Transverse colon (tissue), 3 donors: ENCODE results near the gene NPW.

ENCODE experiments used
- EP300 ChIP-seq: sonication (generic); formaldehyde crosslinking; IDR thresholded peaks from one replicate; pipeline ENCODE4 v1.6.1; 2017; ENCODE audit warnings: antibody characterized with exemption, low read depth
- POLR2A ChIP-seq: fragments of 450-650 bp; IDR thresholded peaks from one replicate; pipeline ENCODE4 v1.6.1; 2016; ENCODE audit warnings: antibody characterized with exemption, mild to moderate bottlenecking, moderate library complexity
- TF ChIP-seq, protein P1 (sequence below), 5 experiments: fragments of 200-600 bp in 3 of 5; fragments of 450-650 bp in 2 of 5; sonication (generic) in 3 of 5; IDR thresholded peaks; 1 replicate in 2 of 5; 2 replicates in 3 of 5; pipeline ENCODE4 v1.5.1; 2016 to 2017; ENCODE audit warnings: antibody characterized with exemption in 5 of 5, inconsistent platforms in 3 of 5, mild to moderate bottlenecking in 2 of 5, moderate library complexity in 1 of 5

DNA sequence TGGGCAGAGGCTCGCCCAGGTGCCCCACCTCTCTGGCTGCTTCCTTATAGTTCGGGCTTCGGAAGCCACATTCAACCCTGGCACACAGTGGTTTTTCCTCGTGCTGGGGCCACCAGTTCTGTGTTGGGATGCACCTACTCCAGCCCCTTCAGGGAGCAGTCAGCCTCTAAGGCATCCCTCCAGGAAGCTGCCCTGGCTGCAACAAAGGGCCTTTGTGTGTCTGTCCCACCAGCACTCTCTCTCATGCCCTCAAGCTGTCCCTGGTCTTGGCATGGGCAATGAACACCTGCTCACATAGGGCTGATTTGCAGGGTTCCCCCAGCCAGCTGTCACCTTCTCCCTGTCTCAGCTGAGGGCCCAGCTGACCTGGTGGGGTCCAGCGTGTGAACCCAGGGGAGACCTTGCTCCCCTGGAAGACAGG lies 37.6 kb upstream of the NPW start:
- TF ChIP-seq, protein P1, sequence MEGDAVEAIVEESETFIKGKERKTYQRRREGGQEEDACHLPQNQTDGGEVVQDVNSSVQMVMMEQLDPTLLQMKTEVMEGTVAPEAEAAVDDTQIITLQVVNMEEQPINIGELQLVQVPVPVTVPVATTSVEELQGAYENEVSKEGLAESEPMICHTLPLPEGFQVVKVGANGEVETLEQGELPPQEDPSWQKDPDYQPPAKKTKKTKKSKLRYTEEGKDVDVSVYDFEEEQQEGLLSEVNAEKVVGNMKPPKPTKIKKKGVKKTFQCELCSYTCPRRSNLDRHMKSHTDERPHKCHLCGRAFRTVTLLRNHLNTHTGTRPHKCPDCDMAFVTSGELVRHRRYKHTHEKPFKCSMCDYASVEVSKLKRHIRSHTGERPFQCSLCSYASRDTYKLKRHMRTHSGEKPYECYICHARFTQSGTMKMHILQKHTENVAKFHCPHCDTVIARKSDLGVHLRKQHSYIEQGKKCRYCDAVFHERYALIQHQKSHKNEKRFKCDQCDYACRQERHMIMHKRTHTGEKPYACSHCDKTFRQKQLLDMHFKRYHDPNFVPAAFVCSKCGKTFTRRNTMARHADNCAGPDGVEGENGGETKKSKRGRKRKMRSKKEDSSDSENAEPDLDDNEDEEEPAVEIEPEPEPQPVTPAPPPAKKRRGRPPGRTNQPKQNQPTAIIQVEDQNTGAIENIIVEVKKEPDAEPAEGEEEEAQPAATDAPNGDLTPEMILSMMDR (IDR thresholded peaks at IDR 0.05) = no peak
- TF ChIP-seq POLR2A (peak; percentile 28), EP300 (no peak)
